Activated naive CD4-positive, alpha-beta T cell treated with anti-CD3 and anti-CD28 coated beads, Interleukin-2, amount 50 U/mL, for 72 hours (primary cell): ENCODE results near the gene MINK1. TPM values are rescaled to one million over a fixed set of nuclear protein-coding genes. Genes with fewer than 3 reads are reported as not detected.
"Not testable (repeated sequence)": the region's sequence is repeated elsewhere in the genome, so short reads cannot be mapped to it uniquely, and the experiment has no call there.

Source experiments
- ATAC-seq, 2 donors: fragments of 150-1000 bp; cut with Tn5 transposase; 2 replicates each; pipeline ENCODE4 v1.10.0; 2021; ENCODE audit warnings: mild to moderate bottlenecking in 2 of 2, moderate library complexity in 2 of 2
- DNase-seq, 2 donors: peaks; one replicate each; pipeline ENCODE4 v3.0.0; 2021 to 2022; ENCODE audit warnings: low spot score in 2 of 2
- H3K27ac Mint-ChIP-seq, 2 donors: one replicate each; pipeline ENCODE4 v1.8.0; 2022; ENCODE audit warnings: mild to moderate bottlenecking in 2 of 2, mixed read lengths in 2 of 2
- H3K36me3 Mint-ChIP-seq, 2 donors: one replicate each; pipeline ENCODE4 v1.8.0; 2022; ENCODE audit warnings: mixed read lengths in 2 of 2
- H3K9me3 Mint-ChIP-seq, 2 donors: one replicate each; pipeline ENCODE4 v1.8.0; 2022; ENCODE audit warnings: mixed read lengths in 2 of 2
- total RNA-seq, 2 donors: library from RNA; stranded (reverse); gene quantifications; one replicate each; pipeline ENCODE4 v1.2.3, GENCODE V29; 2022

MINK1 gene
- total RNA-seq, 2 donors from 2014 or later = 83.0 to 84.9 TPM

GRCh38 chr17:4856271-4856936, 23.3 kb downstream of the MINK1 start:
- ATAC-seq = no peak
- peaks cover 6% of the 10 kb centered on the region in 2 donors for H3K9me3 Mint-ChIP-seq
- peak overlapping the region; percentile 5 to 8 for H3K27ac Mint-ChIP-seq
- no peak for DNase-seq
- peaks cover 0 to 7% of the 10 kb centered on the region in 2 donors for H3K36me3 Mint-ChIP-seq

GRCh38 chr17:4856937-4857314, 23.8 kb downstream of the MINK1 start:
- peaks cover 5% of the 10 kb centered on the region in 2 donors for H3K9me3 Mint-ChIP-seq
- DNase-seq (no peak), ATAC-seq (no peak)
- H3K27ac Mint-ChIP-seq = peak overlapping the region in 1 of 2 donors; percentile 5
- peaks cover 0 to 6% of the 10 kb centered on the region in 2 donors for H3K36me3 Mint-ChIP-seq

GRCh38 chr17:4857347-4857746, 24.2 kb downstream of the MINK1 start:
- not testable (repeated sequence) for H3K9me3 Mint-ChIP-seq, ATAC-seq, DNase-seq, H3K36me3 Mint-ChIP-seq
- H3K27ac Mint-ChIP-seq = peak overlapping the region in 1 of 2 donors; percentile 11

GRCh38 chr17:4858068-4858881, 25.1 kb downstream of the MINK1 start:
- Mint-ChIP-seq H3K9me3 (no peaks in the 10 kb centered on the region), H3K36me3 (no peaks in the 10 kb centered on the region), H3K27ac (no peak overlapping the region)
- no peak for ATAC-seq
- no peak for DNase-seq

- H3K27ac Mint-ChIP-seq = no peak overlapping the region
- no peaks in the 10 kb centered on the region for H3K36me3 Mint-ChIP-seq
- ATAC-seq = peak in 1 of 2 donors; percentile 67
- no peak for DNase-seq
- no peaks in the 10 kb centered on the region for H3K9me3 Mint-ChIP-seq
Measured at GRCh38 chr17:4858882-4859260, 25.7 kb downstream of the MINK1 start.

GRCh38 chr17:4859816-4860625, 26.9 kb downstream of the MINK1 start:
- Mint-ChIP-seq H3K36me3 (no peaks in the 10 kb centered on the region), H3K27ac (peak overlapping the region in 1 of 2 donors; percentile 1), H3K9me3 (no peaks in the 10 kb centered on the region)
- no peak for ATAC-seq
- no peak for DNase-seq

- no peaks in the 10 kb centered on the region for H3K36me3 Mint-ChIP-seq
- no peak overlapping the region for H3K27ac Mint-ChIP-seq
- DNase-seq (no peak), ATAC-seq (no peak)
- no peaks in the 10 kb centered on the region for H3K9me3 Mint-ChIP-seq
Measured at GRCh38 chr17:4860651-4861050, 27.5 kb downstream of the MINK1 start.

- ATAC-seq = no peak
- Mint-ChIP-seq H3K27ac (no peak overlapping the region), H3K9me3 (no peaks in the 10 kb centered on the region), H3K36me3 (no peaks in the 10 kb centered on the region)
- no peak for DNase-seq
Measured at GRCh38 chr17:4861052-4861451, 27.9 kb downstream of the MINK1 start.

- ATAC-seq = no peak
Measured at GRCh38 chr17:4862720-4863119, 29.6 kb downstream of the MINK1 start.

GRCh38 chr17:4863321-4863720, 30.2 kb downstream of the MINK1 start:
- Mint-ChIP-seq H3K9me3 (no peaks in the 10 kb centered on the region), H3K36me3 (no peaks in the 10 kb centered on the region), H3K27ac (peak overlapping the region in 1 of 2 donors; percentile 80)
- ATAC-seq (no peak), DNase-seq (no peak)

More at GRCh38 chr17:4862720-4863119, 29.6 kb downstream of the MINK1 start:
- no peak for DNase-seq
- H3K9me3 Mint-ChIP-seq = no peaks in the 10 kb centered on the region
- no peak overlapping the region for H3K27ac Mint-ChIP-seq
- no peaks in the 10 kb centered on the region for H3K36me3 Mint-ChIP-seq

GRCh38 chr17:4867535-4867934, 34.4 kb downstream of the MINK1 start:
- DNase-seq, ATAC-seq, H3K27ac Mint-ChIP-seq, H3K9me3 Mint-ChIP-seq, H3K36me3 Mint-ChIP-seq: not testable (repeated sequence)

- H3K9me3 Mint-ChIP-seq, ATAC-seq: not testable (repeated sequence)
Measured at GRCh38 chr17:4869058-4869998, 36.2 kb downstream of the MINK1 start.

GRCh38 chr17:4870855-4871254, 37.7 kb downstream of the MINK1 start:
- Mint-ChIP-seq H3K27ac (no peak overlapping the region), H3K9me3 (no peaks in the 10 kb centered on the region), H3K36me3 (no peaks in the 10 kb centered on the region)
- ATAC-seq (no peak), DNase-seq (no peak)

More at GRCh38 chr17:4869058-4869998, 36.2 kb downstream of the MINK1 start:
- H3K27ac Mint-ChIP-seq, H3K36me3 Mint-ChIP-seq, DNase-seq: not testable (repeated sequence)

GRCh38 chr17:4872786-4873185, 39.6 kb downstream of the MINK1 start:
- DNase-seq (no peak), ATAC-seq (no peak)
- Mint-ChIP-seq H3K36me3 (no peaks in the 10 kb centered on the region), H3K27ac (peak overlapping the region in 1 of 2 donors; percentile 4), H3K9me3 (no peaks in the 10 kb centered on the region)

GRCh38 chr17:4877089-4877488, 43.9 kb downstream of the MINK1 start:
- no peak for DNase-seq
- no peak for ATAC-seq
- Mint-ChIP-seq H3K9me3 (no peaks in the 10 kb centered on the region), H3K27ac (peak overlapping the region in 1 of 2 donors; percentile 23), H3K36me3 (no peaks in the 10 kb centered on the region)

- DNase-seq (no peak), ATAC-seq (no peak)
- no peaks in the 10 kb centered on the region for H3K9me3 Mint-ChIP-seq
- no peaks in the 10 kb centered on the region for H3K36me3 Mint-ChIP-seq
- peak overlapping the region in 1 of 2 donors; percentile 44 for H3K27ac Mint-ChIP-seq
Measured at GRCh38 chr17:4879601-4880000, 46.5 kb downstream of the MINK1 start.
